GM12864 (cell line): Measurements from ENCODE around the gene CTSZ.
"Not testable (repeated sequence)": the region's sequence is repeated elsewhere in the genome, so short reads cannot be mapped to it uniquely, and the experiment has no call there.

Experiments
- DNase-seq: peaks from one replicate; pipeline ENCODE4 v3.0.0-alpha.2; 2011; ENCODE audit warnings: low read depth
- H3K4me3 ChIP-seq: 2 replicates; pipeline ENCODE4 v1.5.1; 2011; ENCODE audit warnings: mild to moderate bottlenecking, low read depth, low read length, control low read depth
- CTCF ChIP-seq: IDR thresholded peaks from 2 replicates; pipeline ENCODE4 v1.5.1; 2011; ENCODE audit warnings: low read depth, mild to moderate bottlenecking, moderate library complexity, low read length, control low read depth, inconsistent platforms; ENCODE audit errors: missing control alignments

CTSZ gene

GRCh38 chr20:58959652-58960051, 47.4 kb downstream of the CTSZ start:
- TF ChIP-seq CTCF, result no peak
- DNase-seq, result no peak

GRCh38 chr20:58956078-58956477, 51.0 kb downstream of the CTSZ start:
- no peak for TF ChIP-seq CTCF
- H3K4me3 ChIP-seq, result no peak overlapping the region
- DNase-seq, result no peak

More at GRCh38 chr20:58959652-58960051, 47.4 kb downstream of the CTSZ start:
- H3K4me3 ChIP-seq, result no peak overlapping the region

- no peak overlapping the region for H3K4me3 ChIP-seq
- no peak for TF ChIP-seq CTCF
- no peak for DNase-seq
Measured at GRCh38 chr20:58953050-58953449, 54.0 kb downstream of the CTSZ start.

GRCh38 chr20:58950603-58951002, 56.5 kb downstream of the CTSZ start:
- DNase-seq, result no peak
- peak; percentile 8 for TF ChIP-seq CTCF

GRCh38 chr20:58947797-58948388, 59.2 kb downstream of the CTSZ start:
- H3K4me3 ChIP-seq, DNase-seq: not testable (repeated sequence)

More at GRCh38 chr20:58950603-58951002, 56.5 kb downstream of the CTSZ start:
- no peak overlapping the region for H3K4me3 ChIP-seq

GRCh38 chr20:58945965-58946631, 61.0 kb downstream of the CTSZ start:
- no peak overlapping the region for H3K4me3 ChIP-seq
- no peak for DNase-seq
- TF ChIP-seq CTCF, result no peak
